GM19467 (cell line): ENCODE results near the gene ABCB1.
A peak's percentile ranks its signal among the peaks of the same experiment; 100 is the strongest.

Experiments
- ATAC-seq: cut with Tn5 transposase; IDR thresholded peaks from one replicate; pipeline ENCODE4 v1.9.1; 2021; ENCODE audit warnings: mild to moderate bottlenecking, moderate library complexity; ENCODE audit not compliant: unreplicated experiment

The ABCB1 gene

DNA sequence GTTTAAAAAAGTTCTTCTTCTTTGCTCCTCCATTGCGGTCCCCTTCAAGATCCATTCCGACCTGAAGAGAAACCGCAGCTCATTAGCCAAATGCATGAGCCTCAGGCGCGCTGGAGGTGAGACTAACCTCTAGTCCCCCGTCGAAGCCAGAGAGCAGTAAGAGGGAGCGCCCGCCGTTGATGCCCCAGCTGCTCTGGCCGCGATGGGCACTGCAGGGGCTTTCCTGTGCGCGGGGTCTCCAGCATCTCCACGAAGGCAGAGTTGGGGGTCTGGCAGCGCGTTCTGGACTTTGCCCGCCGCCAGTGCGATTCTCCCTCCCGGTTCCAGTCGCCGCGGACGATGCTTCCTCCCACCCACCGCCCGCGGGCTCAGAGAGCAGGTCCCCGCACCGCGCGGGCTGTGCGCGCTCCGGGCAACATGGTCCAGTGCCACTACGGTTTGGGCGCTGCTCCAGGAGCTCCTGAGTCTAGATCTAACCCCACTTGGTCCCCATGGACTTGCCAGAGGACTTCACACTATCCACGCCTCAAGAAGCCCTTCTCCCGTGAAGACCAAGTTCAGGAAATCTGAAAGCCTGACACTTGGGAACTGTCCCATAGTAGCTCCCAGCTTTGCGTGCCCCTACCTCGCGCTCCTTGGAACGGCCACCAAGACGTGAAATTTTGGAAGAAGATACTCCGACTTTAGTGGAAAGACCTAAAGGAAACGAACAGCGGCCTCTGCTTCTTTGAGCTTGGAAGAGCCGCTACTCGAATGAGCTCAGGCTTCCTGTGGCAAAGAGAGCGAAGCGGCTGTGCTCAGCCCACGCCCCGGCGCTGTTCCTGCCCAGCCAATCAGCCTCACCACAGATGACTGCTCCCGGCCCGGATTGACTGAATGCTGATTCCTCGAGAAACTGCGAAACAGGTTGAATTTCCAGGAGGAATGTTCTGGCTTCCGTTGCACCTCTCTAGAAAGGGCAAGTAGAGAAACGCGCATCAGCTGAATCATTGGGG lies at the start of gene ABCB1:
Gene ABCB1 (minus strand): TSS at position 755 of the 995 bp plus-strand sequence. CDS start 700 bp downstream, at position 55.
- ATAC-seq, result peak; percentile 58

- no peak for ATAC-seq
These were observed 47.6 kb upstream of the ABCB1 start for GRCh38 chr7:87648316-87648715.

- ATAC-seq, result no peak
These were observed 44.8 kb upstream of the ABCB1 start for GRCh38 chr7:87645446-87645845.

- no peak for ATAC-seq
These were observed 35.2 kb upstream of the ABCB1 start for GRCh38 chr7:87635921-87636320.

DNA sequence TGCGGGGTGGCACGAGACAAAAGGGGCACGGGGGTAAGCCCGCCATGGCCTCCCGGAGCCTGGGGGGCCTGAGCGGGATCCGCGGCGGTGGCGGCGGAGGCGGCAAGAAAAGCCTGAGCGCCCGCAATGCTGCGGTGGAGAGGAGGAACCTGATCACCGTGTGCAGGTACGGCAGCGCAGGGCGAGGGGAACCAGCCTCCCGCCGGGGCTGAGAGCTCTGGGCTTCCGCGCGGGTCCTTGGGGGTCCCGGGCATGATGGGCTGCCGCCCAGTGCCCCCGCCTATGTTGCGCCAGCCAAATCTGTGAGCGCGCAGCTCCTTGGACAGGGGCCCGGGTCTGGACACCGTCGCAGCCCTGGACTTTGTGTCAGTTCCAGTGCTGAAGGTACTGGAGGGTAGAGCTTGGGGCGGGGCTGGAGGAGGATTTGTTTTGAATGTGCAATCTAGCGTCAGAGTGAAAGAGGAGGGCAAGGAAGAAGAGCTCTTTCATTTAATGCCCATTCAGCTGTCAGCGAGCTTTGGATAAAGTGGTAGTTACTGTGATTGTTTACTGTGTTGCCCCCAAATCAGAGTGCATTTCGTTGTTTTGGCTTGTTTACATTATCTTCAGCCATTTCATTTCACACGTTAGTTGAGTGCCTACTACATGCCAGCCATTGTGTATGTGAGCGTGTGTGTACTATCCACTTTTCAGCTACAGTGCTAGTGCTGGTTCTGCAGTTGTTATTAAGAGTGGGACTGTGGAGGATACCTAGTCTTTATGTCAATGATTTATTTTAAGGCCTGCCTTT lies 28.3 kb upstream of the ABCB1 start:
- no peak for ATAC-seq

- ATAC-seq, result peak; percentile 17
These were observed 26.9 kb upstream of the ABCB1 start for GRCh38 chr7:87627634-87627994.

DNA sequence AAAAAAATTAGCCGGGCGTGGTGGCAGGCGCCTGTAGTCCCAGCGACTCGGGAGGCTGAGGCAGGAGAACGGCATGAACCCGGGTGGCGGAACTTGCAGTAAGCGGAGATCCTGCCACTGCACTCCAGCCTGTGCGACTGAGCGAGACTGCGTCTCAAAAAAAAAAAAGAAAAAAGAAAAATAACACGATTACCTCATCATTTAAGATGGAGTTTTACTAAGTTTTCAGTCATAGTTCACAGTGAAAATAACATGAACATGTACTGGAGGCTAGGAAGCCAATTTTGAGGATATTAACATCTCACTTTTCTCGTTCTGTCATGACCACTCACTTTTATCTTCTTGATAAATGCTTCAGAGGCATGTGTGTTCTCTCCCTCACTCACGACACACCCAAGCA lies 24.4 kb upstream of the ABCB1 start:
- no peak for ATAC-seq

DNA sequence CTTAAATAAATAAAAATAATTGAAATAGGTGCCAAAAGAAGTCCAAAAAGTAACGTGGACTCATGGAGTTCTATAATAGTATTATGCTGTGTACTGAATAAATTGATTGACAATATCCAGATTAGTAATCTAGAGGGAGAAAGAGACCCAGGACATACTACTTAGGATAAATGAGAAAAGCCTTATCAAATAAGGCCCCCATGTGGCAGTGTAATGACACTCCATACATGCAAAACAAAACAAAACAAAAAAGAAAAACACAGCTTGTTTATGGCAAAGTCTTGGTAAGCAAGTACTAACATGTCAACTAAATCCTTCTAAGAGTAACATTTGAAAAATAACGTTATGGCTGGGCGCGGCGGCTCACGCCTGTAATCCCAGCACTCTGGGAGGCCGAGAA lies 23.9 kb upstream of the ABCB1 start:
- no peak for ATAC-seq

DNA sequence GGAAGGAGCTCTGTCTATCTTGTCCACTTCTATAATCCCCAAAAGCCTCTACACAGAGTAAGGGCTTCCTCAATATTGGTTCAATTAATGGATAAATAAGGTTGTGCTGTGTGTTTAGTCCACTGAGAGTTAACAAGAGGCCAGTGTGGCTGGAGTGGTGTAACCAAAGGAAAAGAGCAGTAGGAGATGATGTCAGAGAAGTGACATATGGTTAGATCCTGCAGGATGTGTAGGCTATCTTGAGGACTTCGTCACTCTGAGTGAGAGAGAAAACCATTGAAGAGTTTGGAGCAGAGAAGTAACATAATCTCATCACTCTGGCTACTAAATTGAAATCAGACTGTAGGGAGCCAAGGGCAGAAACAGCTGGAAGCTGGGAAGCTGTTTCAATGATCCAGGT lies 14.5 kb upstream of the ABCB1 start:
- no peak for ATAC-seq

GRCh38 chr7:87609916-87610315 lies 9.2 kb upstream of the ABCB1 start:
- ATAC-seq, result no peak

DNA sequence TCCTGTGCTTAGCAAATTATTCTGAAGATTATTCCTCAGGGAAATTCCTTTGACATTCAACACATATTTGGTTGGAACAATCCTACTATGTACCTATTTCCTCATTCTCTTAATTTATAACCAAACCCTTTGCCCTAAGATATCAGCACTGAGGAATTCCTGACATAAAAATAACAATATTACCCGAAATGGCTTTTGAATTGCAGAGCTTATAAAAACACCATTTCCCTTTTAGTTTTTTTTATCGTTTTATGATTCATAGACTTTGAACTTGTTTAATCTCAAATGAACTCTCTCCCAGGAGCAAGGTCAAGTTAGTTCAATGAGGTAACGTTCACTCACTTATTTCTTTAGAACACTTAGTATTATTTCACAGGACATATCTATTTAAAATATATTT lies 7.7 kb upstream of the ABCB1 start:
- no peak for ATAC-seq

- ATAC-seq, result no peak
These were observed 3.6 kb upstream of the ABCB1 start for GRCh38 chr7:87604264-87604663.

DNA sequence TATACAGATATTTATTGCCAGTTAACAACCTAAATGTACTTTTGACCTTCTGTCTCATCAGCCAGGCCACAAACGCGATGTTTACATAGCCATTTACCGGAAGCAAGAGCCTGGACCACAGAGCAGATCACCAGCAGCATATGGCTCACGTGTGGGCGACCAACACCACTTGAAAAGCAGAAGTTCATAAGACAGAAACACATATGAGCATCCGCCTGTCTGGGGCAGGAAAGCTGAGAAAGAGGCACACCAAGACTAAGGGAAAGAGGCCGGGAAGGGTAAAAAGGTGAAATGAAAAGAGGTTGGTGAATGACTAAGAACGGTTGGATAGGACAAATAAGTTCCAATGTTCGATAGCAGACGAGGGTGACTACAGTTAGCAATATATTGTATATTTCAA lies 1.3 kb downstream of the ABCB1 start:
- ATAC-seq, result peak; percentile 95

GRCh38 chr7:87598234-87599009 lies 2.3 kb downstream of the ABCB1 start:
- no peak for ATAC-seq

DNA sequence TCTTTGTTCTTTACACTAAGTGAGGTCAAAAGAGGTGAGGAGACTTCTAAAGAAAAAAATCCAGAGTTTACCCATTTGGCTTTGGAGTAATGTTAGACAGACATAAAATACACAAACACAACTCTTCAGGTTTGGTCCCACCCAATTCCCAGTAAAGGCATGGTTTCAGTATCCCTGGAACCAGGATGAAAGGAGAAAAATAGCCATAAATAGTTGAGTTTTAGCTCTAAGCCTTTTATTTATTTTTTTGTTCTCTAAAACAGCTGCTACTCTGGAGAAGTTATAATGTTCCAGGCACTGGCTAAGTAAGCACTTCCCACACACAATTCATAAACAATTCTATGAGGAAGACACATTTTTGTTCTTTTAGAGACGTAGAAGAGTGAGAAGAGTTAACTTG lies 4.0 kb downstream of the ABCB1 start:
- no peak for ATAC-seq

- ATAC-seq, result no peak
These were observed 4.5 kb downstream of the ABCB1 start for GRCh38 chr7:87596136-87596535.

GRCh38 chr7:87592300-87592699 lies 8.4 kb downstream of the ABCB1 start:
- ATAC-seq, result no peak

- ATAC-seq, result no peak
These were observed 9.5 kb downstream of the ABCB1 start for GRCh38 chr7:87591211-87591610.

- ATAC-seq, result no peak
These were observed 10.1 kb downstream of the ABCB1 start for GRCh38 chr7:87590578-87590977.

GRCh38 chr7:87589631-87590030 lies 11.1 kb downstream of the ABCB1 start:
- no peak for ATAC-seq

DNA sequence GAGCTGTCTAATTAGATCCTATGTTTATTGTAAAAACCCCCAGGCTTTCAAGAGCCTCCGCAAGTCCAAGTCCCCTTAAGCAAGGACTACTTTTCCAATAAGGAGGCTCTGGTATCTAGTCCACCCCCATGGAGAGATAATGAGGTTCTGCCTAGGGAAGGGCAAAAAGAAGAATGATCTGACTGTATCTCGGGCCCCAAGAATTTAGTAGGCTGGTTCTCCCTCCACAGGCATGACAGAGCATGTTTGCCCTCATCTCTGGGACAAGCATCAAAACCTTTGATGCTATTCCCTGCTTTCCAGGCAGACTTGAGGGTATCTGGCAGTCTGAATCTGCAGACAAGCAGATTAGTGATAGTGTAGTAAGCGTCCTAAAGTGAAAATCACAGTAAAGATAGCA lies 19.0 kb downstream of the ABCB1 start:
- no peak for ATAC-seq
